ENCODE measurements around the gene ADM.

DNA sequence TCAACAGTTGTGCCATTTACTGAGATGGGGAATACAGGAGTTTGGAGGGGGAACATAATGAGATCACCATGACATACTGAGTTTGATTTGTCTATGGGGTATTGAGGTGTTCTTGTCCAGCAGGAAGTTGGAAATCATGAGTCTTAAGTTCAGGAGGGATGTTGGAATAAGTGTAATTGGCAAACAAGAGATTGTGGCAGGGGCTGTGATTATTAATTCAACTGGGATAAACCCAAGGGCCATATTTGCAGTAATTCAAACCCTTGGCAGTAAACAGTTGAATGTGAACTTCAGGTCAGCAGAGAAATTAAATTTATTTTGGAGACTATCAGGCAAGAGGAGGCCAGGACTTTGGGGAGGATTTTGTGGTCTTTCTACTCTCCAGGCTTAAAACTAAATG, 33.4 kb downstream of the ADM start:
- TF ChIP-seq, protein P1, sequence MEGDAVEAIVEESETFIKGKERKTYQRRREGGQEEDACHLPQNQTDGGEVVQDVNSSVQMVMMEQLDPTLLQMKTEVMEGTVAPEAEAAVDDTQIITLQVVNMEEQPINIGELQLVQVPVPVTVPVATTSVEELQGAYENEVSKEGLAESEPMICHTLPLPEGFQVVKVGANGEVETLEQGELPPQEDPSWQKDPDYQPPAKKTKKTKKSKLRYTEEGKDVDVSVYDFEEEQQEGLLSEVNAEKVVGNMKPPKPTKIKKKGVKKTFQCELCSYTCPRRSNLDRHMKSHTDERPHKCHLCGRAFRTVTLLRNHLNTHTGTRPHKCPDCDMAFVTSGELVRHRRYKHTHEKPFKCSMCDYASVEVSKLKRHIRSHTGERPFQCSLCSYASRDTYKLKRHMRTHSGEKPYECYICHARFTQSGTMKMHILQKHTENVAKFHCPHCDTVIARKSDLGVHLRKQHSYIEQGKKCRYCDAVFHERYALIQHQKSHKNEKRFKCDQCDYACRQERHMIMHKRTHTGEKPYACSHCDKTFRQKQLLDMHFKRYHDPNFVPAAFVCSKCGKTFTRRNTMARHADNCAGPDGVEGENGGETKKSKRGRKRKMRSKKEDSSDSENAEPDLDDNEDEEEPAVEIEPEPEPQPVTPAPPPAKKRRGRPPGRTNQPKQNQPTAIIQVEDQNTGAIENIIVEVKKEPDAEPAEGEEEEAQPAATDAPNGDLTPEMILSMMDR (IDR thresholded peaks at IDR 0.05; ENCODE audit: low read length), result no peak
- no peak for TF ChIP-seq EZH2 (IDR thresholded peaks at IDR 0.05; ENCODE audit: borderline replicate concordance, low read length)
